GM18526 (cell line): ENCODE data around the gene MRPL22.

Source experiments
- POLR2A ChIP-seq: IDR thresholded peaks from 3 replicates; pipeline ENCODE4 v1.6.1; 2011; ENCODE audit not compliant: insufficient read length; ENCODE audit errors: extremely low read depth

Gene MRPL22

GRCh38 chr5:155017610-155018009, 76.7 kb downstream of the MRPL22 start:
- TF ChIP-seq POLR2A, result no peak
